K562 (cell line): ENCODE measurements around the gene PSD4. TPM values are rescaled to one million over a fixed set of nuclear protein-coding genes. Genes with fewer than 3 reads are reported as not detected.

Source experiments
- ATAC-seq: fragments of 200-7000 bp; cut with Tn5 transposase; 3 replicates; pipeline ENCODE4 v1.9.1; 2020; ENCODE audit warnings: moderate library complexity
- BruUV-seq: library from RNA; stranded (reverse); fragments of 400-500 nt; replicated peaks from 2 replicates; lab custom pipeline; 2021; lab: Mats Ljungman, UMichigan
- CTCF ChIA-PET: fragments of 300-600 bp; formaldehyde crosslinking; extraction: SDS; loops from one replicate; lab custom pipeline; 2021; ENCODE audit warnings: low intra/inter-chr PET ratio; lab: Yijun Ruan, JAX
- POLR2A ChIA-PET: fragments of 300-600, 350-650 bp; sonication (Branson Sonifier 250); formaldehyde crosslinking; extraction: SDS; loops from one replicate; lab custom pipeline; 2021; ENCODE audit warnings: antibody characterized with exemption, inconsistent platforms; lab: Yijun Ruan, JAX
- DNase-seq, 4 experiments: peaks; one replicate each; pipeline versions ENCODE4 v3.0.0 to v3.0.0-alpha.2; 2011 to 2018; ENCODE audit warnings: low spot score in 3 of 4, mixed read lengths in 3 of 4; ENCODE audit errors: extremely low read depth in 1 of 4
- FAIRE-seq: peaks from 2 replicates; lab custom pipeline; 2011; peaks lifted over from hg19 to GRCh38; lab: Jason Lieb, UNC
- H2AFZ ChIP-seq: 2 replicates; pipeline ENCODE4 v1.6.0; 2011; ENCODE audit warnings: low read depth, low read length, control low read depth, inconsistent platforms
- H3K27ac ChIP-seq: fragments of 200-600 bp; 3 replicates; pipeline ENCODE4 v1.8.0; 2011; ENCODE audit warnings: low read depth, mild to moderate bottlenecking, control low read depth, inconsistent platforms, low read length, moderate library complexity, mixed read lengths; ENCODE audit errors: extremely low read depth
- H3K27me3 ChIP-seq, 2 experiments: fragments of 300-600 bp in 1 of 2; 2 replicates in 1 of 2; 3 replicates in 1 of 2; pipeline versions ENCODE4 v1.6.0 to v1.8.0; 2011; ENCODE audit warnings: inconsistent platforms in 2 of 2, low read length in 2 of 2, mild to moderate bottlenecking in 1 of 2, mixed read lengths in 1 of 2, moderate library complexity in 1 of 2; ENCODE audit not compliant: control insufficient read depth in 2 of 2, insufficient read depth in 2 of 2
- H3K36me3 ChIP-seq: fragments of 300-600 bp; 3 replicates; pipeline ENCODE4 v1.8.0; 2011; ENCODE audit warnings: mild to moderate bottlenecking, low read length, inconsistent platforms; ENCODE audit not compliant: control insufficient read depth, insufficient read depth
- H3K4me1 ChIP-seq, 2 experiments: fragments of 200-600 bp in 1 of 2; replicated peaks in 1 of 2; 2 replicates in 1 of 2; 3 replicates in 1 of 2; pipeline versions ENCODE4 v1.5.1 to v1.8.0; 2011; ENCODE audit warnings: inconsistent platforms in 2 of 2, low read length in 2 of 2, mild to moderate bottlenecking in 1 of 2, mixed read lengths in 1 of 2, moderate library complexity in 1 of 2; ENCODE audit not compliant: control insufficient read depth in 2 of 2, insufficient read depth in 2 of 2
- H3K4me2 ChIP-seq: 2 replicates; pipeline ENCODE4 v1.6.1; 2011; ENCODE audit warnings: low read length, control low read depth, inconsistent platforms, mixed read lengths; ENCODE audit not compliant: insufficient read depth
- H3K4me3 ChIP-seq: fragments of 200-600 bp; sonication (generic), shearing (Covaris generic); 2 replicates; pipeline ENCODE4 v1.5.1; 2016; ENCODE audit warnings: control low read depth, inconsistent platforms
- H3K79me2 ChIP-seq: fragments of 200-600 bp; 3 replicates; pipeline ENCODE4 v1.8.0; 2011; ENCODE audit warnings: low read length, inconsistent platforms; ENCODE audit not compliant: control insufficient read depth, insufficient read depth
- H3K9ac ChIP-seq, 2 experiments: 2 replicates each; pipeline versions ENCODE4 v1.6.0 to v1.6.1; 2011; ENCODE audit warnings: low read depth in 2 of 2, low read length in 2 of 2, control low read depth in 1 of 2, inconsistent platforms in 1 of 2, mild to moderate bottlenecking in 1 of 2, mixed read lengths in 1 of 2; ENCODE audit not compliant: insufficient read depth in 1 of 2
- H3K9me1 ChIP-seq: one replicate; pipeline ENCODE4 v1.6.0; 2011; ENCODE audit warnings: inconsistent platforms, mild to moderate bottlenecking, low read length, moderate library complexity; ENCODE audit not compliant: control insufficient read depth, insufficient read depth
- H3K9me3 ChIP-seq: replicated peaks from 2 replicates; pipeline ENCODE4 v1.5.1; 2011; ENCODE audit warnings: low read depth, low read length, inconsistent platforms; ENCODE audit not compliant: control insufficient read depth, insufficient read depth
- H4K20me1 ChIP-seq: replicated peaks from 2 replicates; pipeline ENCODE4 v1.6.1; 2011; ENCODE audit warnings: low read length, inconsistent platforms, mixed read lengths; ENCODE audit not compliant: control insufficient read depth, insufficient read depth
- ARID1B ChIP-seq: fragments of 450-650 bp; IDR thresholded peaks from 2 replicates; pipeline ENCODE4 v1.6.1; 2016; ENCODE audit warnings: antibody characterized with exemption, mild to moderate bottlenecking, inconsistent platforms
- CBX5 ChIP-seq: IDR thresholded peaks from 2 replicates; pipeline ENCODE4 v1.6.1; 2014; ENCODE audit warnings: low read depth, borderline replicate concordance
- CC2D1A ChIP-seq: fragments of 450-650 bp; IDR thresholded peaks from 2 replicates; pipeline ENCODE4 v1.6.1; 2017; ENCODE audit warnings: mild to moderate bottlenecking
- EGR1 ChIP-seq: fragments of 450-650 bp; conservative IDR thresholded peaks from 2 replicates; pipeline ENCODE4 v1.6.1; 2017; ENCODE audit warnings: mild to moderate bottlenecking
- ID3 ChIP-seq, 2 experiments: fragments of 250-450 bp in 1 of 2; fragments of 450-650 bp in 1 of 2; sonication (Bioruptor Pico) in 1 of 2; IDR thresholded peaks; 2 replicates each; pipeline versions ENCODE4 v1.6.1 to v1.8.0; 2016 to 2021; ENCODE audit warnings: mild to moderate bottlenecking in 2 of 2, moderate library complexity in 2 of 2, missing compliant biosample characterization in 1 of 2, missing genetic modification characterization in 1 of 2
- MECOM ChIP-seq: fragments of 250-450 bp; sonication (Bioruptor Pico); IDR thresholded peaks from 2 replicates; pipeline ENCODE4 v1.8.0; 2022; ENCODE audit warnings: inconsistent platforms
- MTF1 ChIP-seq: fragments of 250-450 bp; sonication (Bioruptor Pico); IDR thresholded peaks from 2 replicates; pipeline ENCODE4 v1.9.0; 2021; ENCODE audit warnings: moderate library complexity, mild to moderate bottlenecking, inconsistent platforms, borderline replicate concordance
- RAD51 ChIP-seq: fragments of 450-650 bp; IDR thresholded peaks from 2 replicates; pipeline ENCODE4 v1.7.1; 2016; ENCODE audit warnings: low read depth, mild to moderate bottlenecking, borderline replicate concordance
- SMAD3 ChIP-seq: fragments of 450-650 bp; formaldehyde crosslinking; conservative IDR thresholded peaks from 2 replicates; pipeline ENCODE4 v1.4.0; 2020; ENCODE audit warnings: mild to moderate bottlenecking
- TAF9B ChIP-seq: fragments of 450-650 bp; IDR thresholded peaks from 2 replicates; pipeline ENCODE4 v1.6.1; 2018; ENCODE audit warnings: mild to moderate bottlenecking; ENCODE audit not compliant: partially characterized antibody
- TSHZ1 ChIP-seq: fragments of 250-450 bp; sonication (Bioruptor Pico); IDR thresholded peaks from 2 replicates; pipeline ENCODE4 v1.4.0; 2020; ENCODE audit warnings: mild to moderate bottlenecking, moderate library complexity
- ZBTB7A ChIP-seq: IDR thresholded peaks from 2 replicates; pipeline ENCODE4 v1.6.1; 2011; ENCODE audit warnings: low read depth, mild to moderate bottlenecking, low read length, moderate library complexity, borderline replicate concordance; ENCODE audit not compliant: control insufficient read depth
- ZNF174 ChIP-seq: fragments of 250-450 bp; sonication (Bioruptor Pico); IDR thresholded peaks from 2 replicates; pipeline ENCODE4 v1.4.0; 2020; ENCODE audit warnings: mild to moderate bottlenecking
- ZSCAN32 ChIP-seq: fragments of 450-650 bp; formaldehyde crosslinking; IDR thresholded peaks from 2 replicates; pipeline ENCODE4 v1.4.0; 2020; ENCODE audit warnings: mild to moderate bottlenecking, moderate library complexity
- WGBS: fragments of 100-300 bp; shearing (Covaris generic); methylation state at CpG from one replicate; pipeline ENCODE4 v1.1.6; 2016; ENCODE audit warnings: low coverage, mixed read lengths; ENCODE audit not compliant: insufficient coverage; ENCODE audit errors: missing lambda C conversion rate; 5-methylcytosine and 5-hydroxymethylcytosine counted together
- in situ Hi-C: fragments of 300-500 bp; cut with MboI; formaldehyde crosslinking; loops from 4 replicates; pipeline ENCODE4 v1.15.0; 2018; ENCODE audit warnings: inconsistent platforms, mixed read lengths
- intact Hi-C: fragments of 100-400 bp; cut with micrococcal nuclease; formaldehyde crosslinking; loops from 2 replicates; pipeline ENCODE4 v1.14.2; 2022
- polyA plus RNA-seq, 8 experiments: library from polyadenylated mRNA; depleted of rRNA in 4 of 8; stranded (reverse) in 5 of 8; unstranded in 3 of 8; fragments of >200 nt; fragmentation: Nextera tagmentation in 2 of 8; fragmentation: Illumina TruSeq in 1 of 8; extraction: Ambion mirVana in 2 of 8; extraction: Trizol in 1 of 8; gene quantifications; 2 replicates each; pipeline versions ENCODE4 v1.2.1 to v1.2.3, GENCODE V29; 2011 to 2014; ENCODE audit warnings: inconsistent platforms in 1 of 8, missing spikeins in 1 of 8
- total RNA-seq, 7 experiments: library from RNA; depleted of rRNA in 6 of 7; stranded (reverse); fragments of >200 nt in 6 of 7; fragmentation: Illumina TruSeq in 2 of 7; extraction: Trizol in 2 of 7; gene quantifications; 2 replicates each; pipeline versions ENCODE4 v1.2.1 to v1.2.3, GENCODE V29; 2011 to 2021; ENCODE audit warnings: low replicate concordance in 1 of 7
- TF ChIP-seq, protein P1 (sequence below): fragments of 250-450 bp; sonication (Bioruptor Pico); IDR thresholded peaks from 2 replicates; pipeline ENCODE4 v1.8.0; 2022; ENCODE audit warnings: moderate library complexity, mild to moderate bottlenecking, inconsistent platforms

The PSD4 gene
- total and polyA plus RNA-seq, 9 of the 15 experiments (the other 6 are each of a cell fraction or from before 2014, with no cell fraction given), result 0.46 to 54.0 (median 20.8) TPM

DNA sequence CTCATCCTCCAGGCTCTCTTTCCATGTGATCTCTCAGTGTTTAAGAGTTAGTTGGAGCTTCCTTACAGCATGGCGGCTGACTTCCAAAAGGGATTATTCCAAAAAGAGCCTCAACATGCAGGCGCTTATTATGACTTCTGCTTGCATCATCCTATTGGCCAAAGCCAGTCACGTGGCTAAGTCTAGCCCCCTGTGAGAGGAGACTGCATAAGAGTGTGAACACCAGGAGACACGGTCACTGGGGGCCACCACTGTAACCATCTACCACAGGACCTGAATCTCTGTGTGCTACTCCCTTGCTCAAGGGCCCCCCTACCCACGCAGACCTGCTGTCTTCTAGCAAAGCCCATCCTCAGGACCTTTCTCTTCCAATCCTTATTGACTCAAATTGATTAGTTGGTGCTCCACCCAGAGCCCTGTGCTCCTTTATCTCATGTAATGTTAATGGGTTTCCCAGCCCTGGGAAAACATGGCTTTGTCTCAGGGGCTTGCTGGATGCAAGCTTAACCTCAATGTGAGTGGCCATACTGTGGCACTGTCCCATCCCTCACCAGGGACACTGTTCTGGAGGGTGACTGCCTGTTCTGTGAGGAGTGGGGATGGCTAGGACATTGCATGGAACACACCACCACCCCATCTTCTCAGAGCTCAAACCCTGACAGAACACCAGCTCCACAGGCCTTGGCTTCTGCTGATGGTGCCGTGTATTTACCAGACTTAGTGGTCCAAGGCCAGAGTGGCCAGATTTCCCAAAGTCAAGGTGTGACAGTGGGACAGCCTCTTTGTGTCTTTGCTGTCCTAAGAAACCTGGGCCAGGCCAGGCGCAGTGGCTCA is 42.2 kb upstream of the PSD4 start (continued):
- TF ChIP-seq EGR1, result no peak
- TF ChIP-seq RAD51, result peak; percentile 74
- TF ChIP-seq, all 486 proteins: peak for 6

GRCh38 chr2:113132414-113133021 is 41.3 kb upstream of the PSD4 start:
- in situ Hi-C loops, result no loop called here
- POLR2A ChIA-PET, result no interaction called here
- CTCF ChIA-PET, result no interaction called here
- TF ChIP-seq ID3 (CRISPR knock-in tag; IDR thresholded peaks at IDR 0.05) (no peak), ID3 (tag; IDR thresholded peaks at IDR 0.05) (no peak), ZBTB7A (no peak), ARID1B (no peak), ZSCAN32 (no peak), SMAD3 (CRISPR knock-in tag) (no peak), ZNF174 (CRISPR knock-in tag) (no peak), MECOM (CRISPR knock-in tag) (no peak), CBX5 (no peak), TSHZ1 (CRISPR knock-in tag) (no peak), CC2D1A (no peak), TAF9B (no peak), MTF1 (no peak)
- TF ChIP-seq, protein P1, sequence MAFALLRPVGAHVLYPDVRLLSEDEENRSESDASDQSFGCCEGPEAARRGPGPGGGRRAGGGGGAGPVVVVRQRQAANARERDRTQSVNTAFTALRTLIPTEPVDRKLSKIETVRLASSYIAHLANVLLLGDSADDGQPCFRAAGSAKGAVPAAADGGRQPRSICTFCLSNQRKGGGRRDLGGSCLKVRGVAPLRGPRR (CRISPR knock-in tag), result no peak

More at GRCh38 chr2:113132414-113133021, 41.3 kb upstream of the PSD4 start:
- H3K27me3 ChIP-seq, result peaks cover 5 to 33% of the 10 kb centered on the region in 2 experiments; a peak in 4 of 5 replicates
- H3K9me3 ChIP-seq, result no peaks in the 10 kb centered on the region
- 12% methylated on average over 16 of the region's 17 CpGs for WGBS
- no peak overlapping the region for H3K4me3 ChIP-seq
- no peaks in the 10 kb centered on the region for H3K36me3 ChIP-seq
- H3K4me2 ChIP-seq, result no peak overlapping the region
- H3K79me2 ChIP-seq, result no peaks in the 10 kb centered on the region
- ATAC-seq, result no peak
- H3K27ac ChIP-seq, result no peak overlapping the region
- no peak for DNase-seq
- H4K20me1 ChIP-seq, result no peaks in the 10 kb centered on the region
- intact Hi-C loops, result no loop called here
- no peaks in the 10 kb centered on the region for H3K4me1 ChIP-seq
- no peak for FAIRE-seq
- BruUV-seq, result no TSS peak
- H2AFZ ChIP-seq, result no peak overlapping the region
- H3K9me1 ChIP-seq, result no peaks in the 10 kb centered on the region
- no peak overlapping the region for H3K9ac ChIP-seq
